H1 (cell line): ENCODE results near the gene MTCL3.

Experiments used
- CTCF ChIA-PET: fragments of 300-600 bp; sonication (Branson Sonifier 250); formaldehyde crosslinking; loops from one replicate; lab custom pipeline; 2021; ENCODE audit not compliant: partially characterized antibody; lab: Charles Lee
- POLR2A ChIA-PET: fragments of 300-600 bp; sonication (Branson Sonifier 250); formaldehyde crosslinking; loops from one replicate; lab custom pipeline; 2021; ENCODE audit warnings: inconsistent platforms; ENCODE audit not compliant: partially characterized antibody; lab: Charles Lee
- DNase-seq, 2 experiments: peaks; one replicate each; pipeline versions ENCODE4 v3.0.0 to v3.0.0-alpha.2; 2010 to 2022; ENCODE audit warnings: low spot score in 2 of 2, low read depth in 1 of 2, mixed read lengths in 1 of 2
- FAIRE-seq: peaks from 2 replicates; lab custom pipeline; 2011; peaks lifted over from hg19 to GRCh38; lab: Jason Lieb, UNC
- H2AFZ ChIP-seq: 2 replicates; pipeline ENCODE4 v1.8.1; 2012; ENCODE audit warnings: low read length, inconsistent platforms
- H2AK5ac ChIP-seq: 2 replicates; pipeline ENCODE4 v1.6.1; 2013; ENCODE audit warnings: low read depth, low read length
- H2BK120ac ChIP-seq: replicated peaks from 2 replicates; pipeline ENCODE3; 2013; ENCODE audit warnings: low read depth, low read length, inconsistent platforms
- H2BK12ac ChIP-seq: 2 replicates; pipeline ENCODE4 v1.6.1; 2013; ENCODE audit warnings: low read depth, low read length
- H2BK15ac ChIP-seq: 2 replicates; pipeline ENCODE4 v1.6.1; 2013; ENCODE audit warnings: low read length
- H2BK20ac ChIP-seq: 2 replicates; pipeline ENCODE4 v1.6.1; 2013; ENCODE audit warnings: low read length
- H2BK5ac ChIP-seq: 2 replicates; pipeline ENCODE4 v1.6.1; 2013; ENCODE audit warnings: low read depth, low read length
- H3K14ac ChIP-seq: 2 replicates; pipeline ENCODE4 v1.6.1; 2013; ENCODE audit warnings: inconsistent platforms; ENCODE audit not compliant: insufficient read length
- H3K18ac ChIP-seq: 2 replicates; pipeline ENCODE4 v1.6.1; 2013; ENCODE audit warnings: low read length; ENCODE audit errors: extremely low read depth
- H3K23ac ChIP-seq: 2 replicates; pipeline ENCODE4 v1.6.1; 2013; ENCODE audit warnings: inconsistent platforms; ENCODE audit not compliant: insufficient read length
- H3K23me2 ChIP-seq: 2 replicates; pipeline ENCODE4 v1.6.1; 2013; ENCODE audit warnings: low read depth, low read length
- H3K27ac ChIP-seq: 2 replicates; pipeline ENCODE4 v1.6.1; 2011; ENCODE audit warnings: low read depth, low read length, inconsistent platforms
- H3K27me3 ChIP-seq, 4 experiments: replicated peaks in 1 of 4; 1 replicate in 1 of 4; 2 replicates in 3 of 4; pipeline versions ENCODE4 v1.6.1 to v1.8.1; 2011 to 2013; ENCODE audit warnings: low read length in 3 of 4, mild to moderate bottlenecking in 3 of 4, inconsistent platforms in 2 of 4, mixed read lengths in 2 of 4, moderate library complexity in 1 of 4; ENCODE audit not compliant: control insufficient read depth in 3 of 4, insufficient read depth in 3 of 4; ENCODE audit errors: extremely low read depth in 1 of 4
- H3K36me3 ChIP-seq, 4 experiments: 2 replicates each; pipeline versions ENCODE4 v1.6.1 to v1.8.1; 2011 to 2013; ENCODE audit warnings: mild to moderate bottlenecking in 4 of 4, low read length in 3 of 4, moderate library complexity in 2 of 4, control low read depth in 1 of 4, inconsistent platforms in 1 of 4; ENCODE audit not compliant: insufficient read depth in 4 of 4, control insufficient read depth in 2 of 4
- H3K4ac ChIP-seq: replicated peaks from 2 replicates; pipeline ENCODE3; 2013; ENCODE audit warnings: low read length, low read depth, mixed read lengths, inconsistent platforms; ENCODE audit not compliant: insufficient read length
- H3K4me1 ChIP-seq, 4 experiments: replicated peaks in 1 of 4; 1 replicate in 1 of 4; 2 replicates in 3 of 4; pipeline versions ENCODE4 v1.6.1 to v1.8.1; 2011 to 2013; ENCODE audit warnings: low read length in 3 of 4, inconsistent platforms in 2 of 4, mixed read lengths in 1 of 4; ENCODE audit not compliant: insufficient read depth in 4 of 4, control insufficient read depth in 3 of 4
- H3K4me2 ChIP-seq, 2 experiments: 2 replicates each; pipeline versions ENCODE4 v1.6.1 to v1.8.1; 2011 to 2013; ENCODE audit warnings: low read depth in 2 of 2, low read length in 2 of 2, control low read depth in 1 of 2, inconsistent platforms in 1 of 2, mild to moderate bottlenecking in 1 of 2; ENCODE audit not compliant: insufficient read depth in 1 of 2
- H3K4me3 ChIP-seq, 4 experiments: fragments of 200-600, 300-600 bp in 1 of 4; sonication (generic), shearing (Covaris generic), sonication (Bioruptor Twin) in 1 of 4; 2 replicates each; pipeline versions ENCODE4 v1.5.1 to v1.8.1; 2011 to 2016; ENCODE audit warnings: low read length in 4 of 4, low read depth in 3 of 4, control low read depth in 2 of 4, inconsistent platforms in 2 of 4, mild to moderate bottlenecking in 2 of 4, mixed read lengths in 1 of 4, moderate library complexity in 1 of 4; ENCODE audit not compliant: insufficient read depth in 2 of 4; ENCODE audit errors: extremely low read depth in 1 of 4
- H3K56ac ChIP-seq: replicated peaks from 2 replicates; pipeline ENCODE3; 2013; ENCODE audit warnings: low read depth, mild to moderate bottlenecking, mixed read lengths, low read length, inconsistent platforms; ENCODE audit not compliant: insufficient read length
- H3K79me1 ChIP-seq: 2 replicates; pipeline ENCODE4 v1.6.1; 2013; ENCODE audit warnings: low read depth, low read length, control low read depth
- H3K79me2 ChIP-seq, 2 experiments: 2 replicates each; pipeline versions ENCODE4 v1.6.1 to v1.8.1; 2012 to 2013; ENCODE audit warnings: low read length in 2 of 2, mild to moderate bottlenecking in 2 of 2, inconsistent platforms in 1 of 2; ENCODE audit not compliant: insufficient read depth in 2 of 2, control insufficient read depth in 1 of 2
- H3K9ac ChIP-seq, 4 experiments: replicated peaks in 1 of 4; 1 replicate in 1 of 4; 2 replicates in 3 of 4; pipeline versions ENCODE4 v1.6.1 to v1.8.1; 2011 to 2013; ENCODE audit warnings: low read depth in 3 of 4, low read length in 3 of 4, control low read depth in 2 of 4, mild to moderate bottlenecking in 2 of 4, moderate library complexity in 2 of 4, inconsistent platforms in 1 of 4; ENCODE audit errors: extremely low read depth in 1 of 4
- H3K9me3 ChIP-seq, 2 experiments: 2 replicates each; pipeline versions ENCODE4 v1.6.1 to v1.8.1; 2012 to 2013; ENCODE audit warnings: mild to moderate bottlenecking in 2 of 2, moderate library complexity in 2 of 2, control low read depth in 1 of 2, inconsistent platforms in 1 of 2, low read depth in 1 of 2, low read length in 1 of 2, mixed read lengths in 1 of 2; ENCODE audit not compliant: insufficient read depth in 2 of 2
- H4K20me1 ChIP-seq, 2 experiments: replicated peaks in 1 of 2; 2 replicates each; pipeline versions ENCODE3 to v1.8.1; 2011 to 2013; ENCODE audit warnings: inconsistent platforms in 2 of 2, low read length in 2 of 2, mild to moderate bottlenecking in 1 of 2; ENCODE audit not compliant: insufficient read depth in 2 of 2, control insufficient read depth in 1 of 2
- H4K5ac ChIP-seq: 2 replicates; pipeline ENCODE4 v1.6.1; 2013; ENCODE audit warnings: low read length, low read depth, mixed read lengths, inconsistent platforms; ENCODE audit not compliant: insufficient read length
- H4K8ac ChIP-seq: 2 replicates; pipeline ENCODE4 v1.8.0; 2013; ENCODE audit warnings: mild to moderate bottlenecking, moderate library complexity, low read length, inconsistent platforms; ENCODE audit not compliant: insufficient read depth; ENCODE audit errors: extremely low read depth
- H4K91ac ChIP-seq: replicated peaks from 2 replicates; pipeline ENCODE3; 2013; ENCODE audit warnings: low read length, mixed read lengths, inconsistent platforms; ENCODE audit not compliant: insufficient read length
- CHD2 ChIP-seq: IDR thresholded peaks from 2 replicates; pipeline ENCODE4 v1.6.1; 2012; ENCODE audit warnings: low read length, improper control_type of control experiment
- MAFK ChIP-seq: IDR thresholded peaks from 2 replicates; pipeline ENCODE4 v1.6.1; 2012; ENCODE audit warnings: low read depth, mild to moderate bottlenecking, improper control_type of control experiment, low read length
- POLR2AphosphoS5 ChIP-seq: IDR thresholded peaks from 2 replicates; pipeline ENCODE4 v1.6.1; 2011; ENCODE audit warnings: low read depth, low read length
- WGBS, 2 experiments: shearing (Covaris generic) in 1 of 2; methylation state at CpG; one replicate each; pipeline versions ENCODE4 v1.1.6 to v1.1.7; 2013 to 2015; ENCODE audit warnings: low lambda C conversion rate in 2 of 2, mixed read lengths in 2 of 2, inconsistent platforms in 1 of 2, low coverage in 1 of 2, missing lambda C conversion rate in 1 of 2; ENCODE audit not compliant: insufficient replicate concordance in 2 of 2, insufficient coverage in 1 of 2, insufficient read length in 1 of 2; ENCODE audit errors: extremely low coverage in 1 of 2, missing lambda C conversion rate in 1 of 2; 5-methylcytosine and 5-hydroxymethylcytosine counted together

Gene MTCL3

DNA sequence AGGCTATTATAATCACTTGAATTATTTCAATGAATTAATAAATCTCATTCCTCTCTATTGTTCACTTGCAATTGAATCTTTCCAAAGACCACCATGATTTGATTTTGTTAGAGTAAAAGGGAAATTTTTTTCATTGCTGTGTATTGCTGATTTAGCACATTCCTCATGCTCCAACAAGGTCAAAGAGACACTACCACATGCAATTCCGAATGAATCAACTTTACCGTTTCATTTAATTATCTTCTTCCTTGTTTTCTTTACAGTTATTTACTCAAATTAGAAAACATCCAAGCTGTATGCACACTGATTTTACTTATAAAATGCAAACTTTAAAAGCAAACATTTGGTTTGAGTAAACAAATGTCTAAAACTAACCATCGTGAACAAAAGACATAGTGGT is 60.9 kb downstream of the MTCL3 start:
- no peak overlapping the region for H3K18ac ChIP-seq
- ChIA-PET POLR2A (no interaction called here), CTCF (interaction anchor here (0.7 to 14.6 kb wide), 4 partner anchors 18 to 247 kb away, joined by 3 to 221 read pairs (median 4); partner anchors contain the start of gene MTCL3)
- H3K27me3 ChIP-seq = no peaks in the 10 kb centered on the region
- no peak overlapping the region for H3K14ac ChIP-seq
- no peak overlapping the region for H3K4me2 ChIP-seq
- no peak overlapping the region for H4K91ac ChIP-seq
- H3K27ac ChIP-seq = no peak overlapping the region
- H3K79me1 ChIP-seq = no peaks in the 10 kb centered on the region
- peaks cover 0 to 2% of the 10 kb centered on the region in 2 experiments for H4K20me1 ChIP-seq
- WGBS, 2 experiments = 86% methylated on average over 3 of the region's 3 CpGs; no CpG with 5 or more reads in 1 of the 2 experiments
- H2AK5ac ChIP-seq = no peak overlapping the region
- peaks cover 0 to 3% (median 0%) of the 10 kb centered on the region in 4 experiments; a peak in 1 of 8 replicates for H3K36me3 ChIP-seq
- H2BK15ac ChIP-seq = no peak overlapping the region
- no peak overlapping the region for H3K9ac ChIP-seq
- no peak overlapping the region for H3K56ac ChIP-seq
- no peaks in the 10 kb centered on the region for H3K9me3 ChIP-seq
- TF ChIP-seq CHD2 (no peak), MAFK (peak; percentile 87), POLR2AphosphoS5 (no peak)
- no peaks in the 10 kb centered on the region for H3K79me2 ChIP-seq
- H3K23ac ChIP-seq = no peak overlapping the region
- H2AFZ ChIP-seq = no peak overlapping the region
- no peaks in the 10 kb centered on the region for H3K23me2 ChIP-seq
- no peak overlapping the region for H4K5ac ChIP-seq
- H2BK20ac ChIP-seq = no peak overlapping the region
- no peak overlapping the region for H4K8ac ChIP-seq
- H3K4ac ChIP-seq = no peak overlapping the region
- no peak overlapping the region for H3K4me3 ChIP-seq
- H2BK120ac ChIP-seq = no peak overlapping the region
- DNase-seq = no peak
- H3K4me1 ChIP-seq = peaks cover 1 to 9% (median 7%) of the 10 kb centered on the region in 4 experiments; a peak in 5 of 7 replicates
- FAIRE-seq = peak; percentile 48
- no peak overlapping the region for H2BK12ac ChIP-seq
- no peak overlapping the region for H2BK5ac ChIP-seq
